ENCODE data around the gene PIWIL4. TPM values are rescaled to one million over a fixed set of nuclear protein-coding genes. Genes with fewer than 3 reads are reported as not detected.

PIWIL4 gene
- total and polyA plus RNA-seq, 9 of the 15 experiments (the other 6 are each of a cell fraction or from before 2014, with no cell fraction given) = 6.3 to 17.0 (median 10.8) TPM

DNA sequence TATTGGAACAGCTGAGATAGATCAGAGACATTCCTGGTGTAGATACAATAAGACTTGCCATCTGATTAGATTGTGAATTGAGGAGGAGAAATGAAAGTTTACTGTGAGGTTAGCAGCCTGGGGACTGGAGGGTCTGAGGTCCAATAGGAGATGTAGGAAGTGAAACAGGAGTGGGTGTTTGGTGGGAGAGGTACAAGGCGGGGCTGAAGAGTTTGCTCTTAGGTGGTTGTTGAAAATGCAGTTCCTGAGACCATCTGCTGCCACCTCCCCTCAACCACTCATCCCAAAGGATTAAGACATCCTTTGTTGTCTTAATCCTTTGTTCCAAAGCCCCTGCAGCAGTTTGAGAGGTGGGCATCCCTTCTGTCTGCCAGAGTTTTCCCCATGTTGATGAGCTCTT, 14.8 kb downstream of the PIWIL4 start (continued):
- TF ChIP-seq LEF1 (IDR thresholded peaks at IDR 0.05) (no peak), ZNF3 (CRISPR knock-in tag; IDR thresholded peaks at IDR 0.05) (no peak), HOXB6 (CRISPR knock-in tag; IDR thresholded peaks at IDR 0.05; ENCODE audit: borderline replicate concordance) (no peak), POLR2G (IDR thresholded peaks at IDR 0.05; ENCODE audit: low read depth, low read length) (no peak)

DNA sequence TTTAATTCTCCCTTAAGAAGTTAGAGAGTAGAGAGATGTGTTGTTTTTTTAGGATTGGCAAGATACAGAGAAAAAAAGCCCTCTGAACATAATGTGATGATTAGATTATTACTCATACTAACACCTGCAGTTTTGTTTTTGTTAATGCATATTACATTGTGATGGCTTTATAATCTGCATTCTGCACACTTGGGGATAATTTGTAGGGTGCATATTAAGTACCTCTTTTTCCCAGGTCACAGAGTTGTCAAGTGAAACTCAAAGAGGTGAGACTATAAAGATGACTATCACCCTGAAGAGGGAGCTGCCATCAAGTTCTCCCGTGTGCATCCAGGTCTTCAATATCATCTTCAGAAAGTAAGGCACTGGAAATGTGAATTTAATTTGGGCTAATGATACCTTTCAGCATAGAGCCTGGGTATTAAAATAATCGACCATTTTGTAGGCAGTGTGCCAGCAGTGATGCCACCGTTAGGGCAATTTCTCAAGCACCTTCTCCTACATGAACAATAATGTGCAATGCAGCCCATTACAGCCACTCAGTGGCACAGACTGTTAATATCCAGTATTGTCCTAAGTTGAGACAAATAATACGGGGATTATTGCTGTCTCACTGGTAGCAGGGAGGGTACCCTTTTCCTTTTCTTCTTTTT, 16.2 kb downstream of the PIWIL4 start:
- CTCF ChIA-PET (ENCODE audit: low intra/inter-chr PET ratio) = no interaction called here
- Histone ChIP-seq H3K36me3 (ENCODE audit: control insufficient read depth, insufficient read depth, low read length) (peaks cover 6% of the 10 kb centered on the region; the same call in 1 of the 3 replicates), H3K4me3 (no peak overlapping the region), H3K9me1 (ENCODE audit: control insufficient read depth, insufficient read depth, low read length) (no peaks in the 10 kb centered on the region), H3K27me3 (ENCODE audit: control insufficient read depth in 2 of 2, insufficient read depth in 2 of 2, low read length in 2 of 2) (no peaks in the 10 kb centered on the region), H2AFZ (ENCODE audit: low read depth, low read length) (no peak overlapping the region), H3K79me2 (ENCODE audit: control insufficient read depth, insufficient read depth, low read length) (no peaks in the 10 kb centered on the region), H3K4me2 (ENCODE audit: insufficient read depth, low read length) (no peak overlapping the region), H3K27ac (ENCODE audit: extremely low read depth, low read depth, low read length) (no peak overlapping the region), H3K4me1 (replicated peaks in 1 of 2; ENCODE audit: control insufficient read depth in 2 of 2, insufficient read depth in 2 of 2, low read length in 2 of 2) (no peaks in the 10 kb centered on the region), H3K9me3 (replicated peaks; ENCODE audit: control insufficient read depth, insufficient read depth, low read depth, low read length) (no peaks in the 10 kb centered on the region), H3K9ac (ENCODE audit: insufficient read depth in 1 of 2, low read depth in 2 of 2, low read length in 2 of 2) (no peak overlapping the region), H4K20me1 (replicated peaks; ENCODE audit: control insufficient read depth, insufficient read depth, low read length) (no peaks in the 10 kb centered on the region)
- no peak for FAIRE-seq
- intact Hi-C loops (cut with micrococcal nuclease) (no loop called here), in situ Hi-C loops (cut with MboI) (no loop called here)
- no peak for ATAC-seq
- DNase-seq (ENCODE audit: extremely low read depth in 1 of 4, low spot score in 3 of 4) = no peak
- POLR2A ChIA-PET = no interaction called here
- no TSS peak for BruUV-seq (replicated peaks)
- WGBS (ENCODE audit: insufficient coverage, low coverage, missing lambda C conversion rate) = 27% methylated on average over 4 of the region's 4 CpGs
- no peak for TF ChIP-seq ZNF282 (CRISPR knock-in tag; IDR thresholded peaks at IDR 0.05)
- no peak for TF ChIP-seq SMARCC2 (IDR thresholded peaks at IDR 0.05; ENCODE audit: low read depth)
- TF ChIP-seq HEY1 (CRISPR knock-in tag; IDR thresholded peaks at IDR 0.05; ENCODE audit: borderline replicate concordance) = no peak
- TF ChIP-seq KAT7 (CRISPR knock-in tag; IDR thresholded peaks at IDR 0.05; ENCODE audit: borderline replicate concordance) = no peak
- TF ChIP-seq MAZ (CRISPR knock-in tag; conservative IDR thresholded peaks at IDR 0.05 in 1 of 2, IDR thresholded peaks at IDR 0.05 in 1 of 2) = no peak
- TF ChIP-seq, protein P1, sequence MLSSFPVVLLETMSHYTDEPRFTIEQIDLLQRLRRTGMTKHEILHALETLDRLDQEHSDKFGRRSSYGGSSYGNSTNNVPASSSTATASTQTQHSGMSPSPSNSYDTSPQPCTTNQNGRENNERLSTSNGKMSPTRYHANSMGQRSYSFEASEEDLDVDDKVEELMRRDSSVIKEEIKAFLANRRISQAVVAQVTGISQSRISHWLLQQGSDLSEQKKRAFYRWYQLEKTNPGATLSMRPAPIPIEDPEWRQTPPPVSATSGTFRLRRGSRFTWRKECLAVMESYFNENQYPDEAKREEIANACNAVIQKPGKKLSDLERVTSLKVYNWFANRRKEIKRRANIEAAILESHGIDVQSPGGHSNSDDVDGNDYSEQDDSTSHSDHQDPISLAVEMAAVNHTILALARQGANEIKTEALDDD (IDR thresholded peaks at IDR 0.05) = no peak
- TF ChIP-seq, protein P2, sequence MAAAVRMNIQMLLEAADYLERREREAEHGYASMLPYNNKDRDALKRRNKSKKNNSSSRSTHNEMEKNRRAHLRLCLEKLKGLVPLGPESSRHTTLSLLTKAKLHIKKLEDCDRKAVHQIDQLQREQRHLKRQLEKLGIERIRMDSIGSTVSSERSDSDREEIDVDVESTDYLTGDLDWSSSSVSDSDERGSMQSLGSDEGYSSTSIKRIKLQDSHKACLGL (CRISPR knock-in tag; IDR thresholded peaks at IDR 0.05; ENCODE audit: borderline replicate concordance, poor library complexity, severe bottlenecking) = no peak
- no peak for TF ChIP-seq MEF2D (tag; conservative IDR thresholded peaks at IDR 0.05; ENCODE audit: low read depth)
- TF ChIP-seq, protein P3, sequence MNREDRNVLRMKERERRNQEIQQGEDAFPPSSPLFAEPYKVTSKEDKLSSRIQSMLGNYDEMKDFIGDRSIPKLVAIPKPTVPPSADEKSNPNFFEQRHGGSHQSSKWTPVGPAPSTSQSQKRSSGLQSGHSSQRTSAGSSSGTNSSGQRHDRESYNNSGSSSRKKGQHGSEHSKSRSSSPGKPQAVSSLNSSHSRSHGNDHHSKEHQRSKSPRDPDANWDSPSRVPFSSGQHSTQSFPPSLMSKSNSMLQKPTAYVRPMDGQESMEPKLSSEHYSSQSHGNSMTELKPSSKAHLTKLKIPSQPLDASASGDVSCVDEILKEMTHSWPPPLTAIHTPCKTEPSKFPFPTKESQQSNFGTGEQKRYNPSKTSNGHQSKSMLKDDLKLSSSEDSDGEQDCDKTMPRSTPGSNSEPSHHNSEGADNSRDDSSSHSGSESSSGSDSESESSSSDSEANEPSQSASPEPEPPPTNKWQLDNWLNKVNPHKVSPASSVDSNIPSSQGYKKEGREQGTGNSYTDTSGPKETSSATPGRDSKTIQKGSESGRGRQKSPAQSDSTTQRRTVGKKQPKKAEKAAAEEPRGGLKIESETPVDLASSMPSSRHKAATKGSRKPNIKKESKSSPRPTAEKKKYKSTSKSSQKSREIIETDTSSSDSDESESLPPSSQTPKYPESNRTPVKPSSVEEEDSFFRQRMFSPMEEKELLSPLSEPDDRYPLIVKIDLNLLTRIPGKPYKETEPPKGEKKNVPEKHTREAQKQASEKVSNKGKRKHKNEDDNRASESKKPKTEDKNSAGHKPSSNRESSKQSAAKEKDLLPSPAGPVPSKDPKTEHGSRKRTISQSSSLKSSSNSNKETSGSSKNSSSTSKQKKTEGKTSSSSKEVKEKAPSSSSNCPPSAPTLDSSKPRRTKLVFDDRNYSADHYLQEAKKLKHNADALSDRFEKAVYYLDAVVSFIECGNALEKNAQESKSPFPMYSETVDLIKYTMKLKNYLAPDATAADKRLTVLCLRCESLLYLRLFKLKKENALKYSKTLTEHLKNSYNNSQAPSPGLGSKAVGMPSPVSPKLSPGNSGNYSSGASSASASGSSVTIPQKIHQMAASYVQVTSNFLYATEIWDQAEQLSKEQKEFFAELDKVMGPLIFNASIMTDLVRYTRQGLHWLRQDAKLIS (CRISPR knock-in tag; IDR thresholded peaks at IDR 0.05) = no peak
- no peak for TF ChIP-seq ZNF134 (CRISPR knock-in tag; conservative IDR thresholded peaks at IDR 0.05)
- no peak for TF ChIP-seq ZNF778 (CRISPR knock-in tag; IDR thresholded peaks at IDR 0.05)
- no peak for TF ChIP-seq SOX6 (IDR thresholded peaks at IDR 0.05)
- no peak for TF ChIP-seq ELF4 (CRISPR knock-in tag; IDR thresholded peaks at IDR 0.05)
